ENCODE data around the gene FBXL19. TPM values are rescaled to one million over a fixed set of nuclear protein-coding genes. Genes with fewer than 3 reads are reported as not detected.

Gene FBXL19
- total RNA-seq, 1 donor from 2014 or later, result 76.8 TPM

DNA sequence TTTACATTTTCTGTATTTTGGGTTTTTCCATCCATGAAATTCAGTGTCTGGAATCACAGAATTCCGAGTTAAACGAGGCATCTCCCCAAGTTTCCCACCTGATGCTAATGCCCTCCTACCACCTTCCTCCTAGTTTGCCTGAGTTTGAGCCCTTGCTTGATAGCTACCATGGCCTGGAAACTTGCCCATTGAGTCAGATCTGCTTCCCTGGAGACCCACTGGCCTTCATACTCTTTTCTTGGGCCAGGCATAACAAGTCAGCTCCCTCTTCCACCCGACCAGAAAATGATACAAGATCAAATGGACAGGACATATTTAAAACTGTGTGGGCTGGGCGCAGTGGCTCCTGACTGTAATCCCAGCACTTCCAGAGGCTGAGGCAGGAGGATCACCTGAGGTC, 44.4 kb downstream of the FBXL19 start:
- no peak for DNase-seq
- H3K27me3 Mint-ChIP-seq (ENCODE audit: unreplicated experiment), result peaks cover 6% of the 10 kb centered on the region
- peaks cover 8% of the 10 kb centered on the region for H3K36me3 Mint-ChIP-seq (ENCODE audit: unreplicated experiment)
- TF ChIP-seq, protein P1, sequence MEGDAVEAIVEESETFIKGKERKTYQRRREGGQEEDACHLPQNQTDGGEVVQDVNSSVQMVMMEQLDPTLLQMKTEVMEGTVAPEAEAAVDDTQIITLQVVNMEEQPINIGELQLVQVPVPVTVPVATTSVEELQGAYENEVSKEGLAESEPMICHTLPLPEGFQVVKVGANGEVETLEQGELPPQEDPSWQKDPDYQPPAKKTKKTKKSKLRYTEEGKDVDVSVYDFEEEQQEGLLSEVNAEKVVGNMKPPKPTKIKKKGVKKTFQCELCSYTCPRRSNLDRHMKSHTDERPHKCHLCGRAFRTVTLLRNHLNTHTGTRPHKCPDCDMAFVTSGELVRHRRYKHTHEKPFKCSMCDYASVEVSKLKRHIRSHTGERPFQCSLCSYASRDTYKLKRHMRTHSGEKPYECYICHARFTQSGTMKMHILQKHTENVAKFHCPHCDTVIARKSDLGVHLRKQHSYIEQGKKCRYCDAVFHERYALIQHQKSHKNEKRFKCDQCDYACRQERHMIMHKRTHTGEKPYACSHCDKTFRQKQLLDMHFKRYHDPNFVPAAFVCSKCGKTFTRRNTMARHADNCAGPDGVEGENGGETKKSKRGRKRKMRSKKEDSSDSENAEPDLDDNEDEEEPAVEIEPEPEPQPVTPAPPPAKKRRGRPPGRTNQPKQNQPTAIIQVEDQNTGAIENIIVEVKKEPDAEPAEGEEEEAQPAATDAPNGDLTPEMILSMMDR (IDR thresholded peaks at IDR 0.05; ENCODE audit: partially characterized antibody, unreplicated experiment), result no peak
- peaks cover 7% of the 10 kb centered on the region for H3K9me3 Mint-ChIP-seq (ENCODE audit: unreplicated experiment)
- no peaks in the 10 kb centered on the region for H3K4me1 Mint-ChIP-seq (ENCODE audit: low read depth, unreplicated experiment)
- peak overlapping the region; percentile 5 for H3K27ac Mint-ChIP-seq (ENCODE audit: unreplicated experiment)
- H3K4me3 Mint-ChIP-seq (ENCODE audit: unreplicated experiment), result no peak overlapping the region

DNA sequence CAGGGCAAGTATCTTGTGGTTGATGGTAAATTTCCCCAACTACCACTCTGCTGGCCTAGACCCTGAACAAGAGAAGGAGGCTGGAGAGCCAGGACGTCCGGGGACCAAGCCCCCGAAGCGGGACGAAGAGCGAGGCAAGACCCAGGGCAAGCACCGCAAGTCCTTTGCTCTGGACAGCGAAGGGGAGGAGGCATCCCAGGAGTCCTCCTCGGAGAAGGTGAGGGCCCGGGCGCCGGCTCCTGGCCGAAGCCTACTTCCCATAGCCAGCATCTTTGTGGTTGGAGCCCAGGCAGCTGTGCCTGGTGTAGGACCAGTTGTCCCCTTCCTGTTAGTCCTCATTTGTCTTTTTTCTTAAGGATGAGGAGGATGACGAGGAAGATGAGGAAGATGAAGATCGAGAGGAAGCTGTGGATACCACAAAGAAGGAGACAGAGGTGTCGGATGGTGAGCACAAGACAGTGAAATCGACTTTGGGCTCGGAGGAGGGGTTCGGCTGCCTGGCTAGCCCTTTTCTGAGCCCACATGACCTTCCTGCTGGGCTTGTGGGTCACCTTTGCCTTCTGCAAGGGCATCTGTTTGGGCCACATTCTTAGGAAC, 46.0 kb downstream of the FBXL19 start:
- no peak overlapping the region for H3K27ac Mint-ChIP-seq (ENCODE audit: unreplicated experiment)
- peaks cover 10% of the 10 kb centered on the region for H3K27me3 Mint-ChIP-seq (ENCODE audit: unreplicated experiment)
- peaks cover 13% of the 10 kb centered on the region for H3K36me3 Mint-ChIP-seq (ENCODE audit: unreplicated experiment)
- H3K9me3 Mint-ChIP-seq (ENCODE audit: unreplicated experiment), result peaks cover 9% of the 10 kb centered on the region
- DNase-seq, result no peak
- H3K4me1 Mint-ChIP-seq (ENCODE audit: low read depth, unreplicated experiment), result no peaks in the 10 kb centered on the region
- TF ChIP-seq, protein P1 (IDR thresholded peaks at IDR 0.05; ENCODE audit: partially characterized antibody, unreplicated experiment), result no peak
- H3K4me3 Mint-ChIP-seq (ENCODE audit: unreplicated experiment), result no peak overlapping the region

DNA sequence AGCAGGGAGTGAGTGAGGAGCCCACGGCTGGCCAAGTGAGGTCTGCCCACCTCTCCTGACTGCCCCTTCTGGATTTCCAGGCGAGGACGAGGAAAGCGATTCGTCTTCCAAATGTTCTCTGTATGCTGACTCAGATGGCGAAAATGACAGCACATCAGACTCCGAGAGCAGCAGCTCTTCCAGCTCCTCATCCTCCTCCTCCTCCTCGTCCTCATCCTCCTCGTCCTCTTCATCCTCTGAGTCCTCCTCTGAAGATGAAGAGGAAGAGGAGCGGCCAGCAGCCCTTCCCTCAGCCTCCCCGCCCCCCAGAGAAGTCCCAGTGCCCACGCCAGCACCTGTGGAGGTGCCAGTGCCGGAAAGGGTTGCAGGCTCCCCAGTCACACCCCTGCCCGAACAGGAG, 47.9 kb downstream of the FBXL19 start:
- H3K36me3 Mint-ChIP-seq (ENCODE audit: unreplicated experiment), result peaks cover 13% of the 10 kb centered on the region
- DNase-seq, result no peak
- H3K9me3 Mint-ChIP-seq (ENCODE audit: unreplicated experiment), result peaks cover 7% of the 10 kb centered on the region
- H3K4me3 Mint-ChIP-seq (ENCODE audit: unreplicated experiment), result no peak overlapping the region
- no peaks in the 10 kb centered on the region for H3K4me1 Mint-ChIP-seq (ENCODE audit: low read depth, unreplicated experiment)
- peaks cover 10% of the 10 kb centered on the region for H3K27me3 Mint-ChIP-seq (ENCODE audit: unreplicated experiment)
- no peak overlapping the region for H3K27ac Mint-ChIP-seq (ENCODE audit: unreplicated experiment)
- TF ChIP-seq, protein P1 (IDR thresholded peaks at IDR 0.05; ENCODE audit: partially characterized antibody, unreplicated experiment), result no peak

DNA sequence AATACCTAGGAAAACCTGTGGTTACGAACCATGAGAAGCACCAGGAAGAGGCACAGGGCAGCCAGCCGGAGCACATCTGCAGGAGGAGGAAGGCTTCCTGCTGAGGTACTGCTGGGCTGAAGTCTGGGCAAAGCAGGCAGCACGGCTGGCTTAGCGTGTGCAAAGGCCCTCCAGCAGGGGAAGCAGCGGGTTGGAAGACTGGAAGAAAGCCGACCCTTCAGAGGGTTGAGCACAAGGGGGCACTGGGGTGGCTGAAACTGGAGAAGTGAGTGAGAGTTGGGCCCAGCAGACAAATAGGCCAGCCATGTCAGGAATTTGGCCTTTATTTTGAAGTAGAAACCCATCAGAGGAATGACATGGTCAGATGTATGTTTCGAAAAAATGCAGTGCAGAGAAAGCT, 49.5 kb downstream of the FBXL19 start:
- Mint-ChIP-seq H3K36me3 (ENCODE audit: unreplicated experiment) (peaks cover 13% of the 10 kb centered on the region), H3K27me3 (ENCODE audit: unreplicated experiment) (peaks cover 8% of the 10 kb centered on the region)

DNA sequence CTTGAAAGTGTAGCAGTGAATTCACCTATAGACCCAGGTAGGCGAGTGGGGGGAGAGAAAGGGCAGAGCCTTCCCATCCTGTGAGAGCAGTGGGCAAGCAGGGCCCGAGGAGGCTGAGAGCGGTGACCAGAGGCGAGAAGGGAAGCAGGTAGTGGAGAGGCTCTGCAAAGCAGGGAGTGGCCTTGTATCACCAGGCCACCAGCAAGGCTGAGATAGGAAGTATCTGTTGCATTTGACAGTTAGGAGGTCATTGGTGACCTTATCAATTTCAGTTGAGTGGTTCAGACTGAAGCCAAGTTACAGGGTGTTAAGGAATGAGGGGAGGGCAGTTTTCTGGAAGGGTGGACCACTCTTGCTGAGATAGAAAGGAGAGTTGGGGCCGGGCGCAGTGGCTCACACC, 51.0 kb downstream of the FBXL19 start:
- no peak overlapping the region for H3K27ac Mint-ChIP-seq (ENCODE audit: unreplicated experiment)
- H3K4me3 Mint-ChIP-seq (ENCODE audit: unreplicated experiment), result no peak overlapping the region
- H3K4me1 Mint-ChIP-seq (ENCODE audit: low read depth, unreplicated experiment), result no peaks in the 10 kb centered on the region
- DNase-seq, result no peak
- TF ChIP-seq, protein P1 (IDR thresholded peaks at IDR 0.05; ENCODE audit: partially characterized antibody, unreplicated experiment), result no peak
- H3K9me3 Mint-ChIP-seq (ENCODE audit: unreplicated experiment), result peaks cover 5% of the 10 kb centered on the region
- peaks cover 13% of the 10 kb centered on the region for H3K36me3 Mint-ChIP-seq (ENCODE audit: unreplicated experiment)
- H3K27me3 Mint-ChIP-seq (ENCODE audit: unreplicated experiment), result peaks cover 12% of the 10 kb centered on the region

More for the DNA sequence above, 49.5 kb downstream of the FBXL19 start:
- no peak for DNase-seq
- no peak overlapping the region for H3K27ac Mint-ChIP-seq (ENCODE audit: unreplicated experiment)
- no peaks in the 10 kb centered on the region for H3K4me1 Mint-ChIP-seq (ENCODE audit: low read depth, unreplicated experiment)
- H3K4me3 Mint-ChIP-seq (ENCODE audit: unreplicated experiment), result peak overlapping the region; percentile 21
- TF ChIP-seq, protein P1 (IDR thresholded peaks at IDR 0.05; ENCODE audit: partially characterized antibody, unreplicated experiment), result no peak
- H3K9me3 Mint-ChIP-seq (ENCODE audit: unreplicated experiment), result peaks cover 4% of the 10 kb centered on the region
